ENCODE data around the gene ARF5. TPM values are rescaled to one million over a fixed set of nuclear protein-coding genes. Genes with fewer than 3 reads are reported as not detected.

ARF5 gene
- total RNA-seq, 2 donors from 2014 or later, result 107 to 165 TPM

DNA sequence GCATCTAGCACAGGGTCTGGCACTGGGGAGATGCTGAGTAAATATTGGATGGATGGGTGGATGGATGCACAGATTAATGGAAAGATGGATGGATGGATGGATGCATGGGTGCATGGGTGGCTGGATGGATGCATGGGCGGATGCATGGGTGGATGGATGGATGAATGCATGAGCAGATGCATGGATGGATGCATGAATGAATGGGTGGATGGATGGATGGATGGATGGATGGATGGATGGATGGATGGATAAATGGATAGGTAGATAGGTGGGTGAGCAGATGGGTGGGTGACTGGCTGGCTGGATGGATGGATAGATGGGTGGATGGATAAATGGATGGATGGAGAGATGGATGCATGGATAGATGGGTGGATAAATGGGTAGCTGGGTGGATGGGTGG lies 24.1 kb downstream of the ARF5 start:
- Histone ChIP-seq H3K4me3 (no peak overlapping the region), H3K4me1 (ENCODE audit: control insufficient read depth in 1 of 2, low read depth in 2 of 2) (no peaks in the 10 kb centered on the region), H3K27ac (no peak overlapping the region), H3K36me3 (no peaks in the 10 kb centered on the region), H3K27me3 (replicated peaks; ENCODE audit: insufficient read depth) (no peaks in the 10 kb centered on the region), H3K9me3 (peaks cover 5% of the 10 kb centered on the region)
- DNase-seq (ENCODE audit: low spot score) (no peak), ATAC-seq (ENCODE audit: insufficient number of reproducible peaks, low FRiP score, low read depth) (no peak)
- TF ChIP-seq, protein P1, sequence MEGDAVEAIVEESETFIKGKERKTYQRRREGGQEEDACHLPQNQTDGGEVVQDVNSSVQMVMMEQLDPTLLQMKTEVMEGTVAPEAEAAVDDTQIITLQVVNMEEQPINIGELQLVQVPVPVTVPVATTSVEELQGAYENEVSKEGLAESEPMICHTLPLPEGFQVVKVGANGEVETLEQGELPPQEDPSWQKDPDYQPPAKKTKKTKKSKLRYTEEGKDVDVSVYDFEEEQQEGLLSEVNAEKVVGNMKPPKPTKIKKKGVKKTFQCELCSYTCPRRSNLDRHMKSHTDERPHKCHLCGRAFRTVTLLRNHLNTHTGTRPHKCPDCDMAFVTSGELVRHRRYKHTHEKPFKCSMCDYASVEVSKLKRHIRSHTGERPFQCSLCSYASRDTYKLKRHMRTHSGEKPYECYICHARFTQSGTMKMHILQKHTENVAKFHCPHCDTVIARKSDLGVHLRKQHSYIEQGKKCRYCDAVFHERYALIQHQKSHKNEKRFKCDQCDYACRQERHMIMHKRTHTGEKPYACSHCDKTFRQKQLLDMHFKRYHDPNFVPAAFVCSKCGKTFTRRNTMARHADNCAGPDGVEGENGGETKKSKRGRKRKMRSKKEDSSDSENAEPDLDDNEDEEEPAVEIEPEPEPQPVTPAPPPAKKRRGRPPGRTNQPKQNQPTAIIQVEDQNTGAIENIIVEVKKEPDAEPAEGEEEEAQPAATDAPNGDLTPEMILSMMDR (IDR thresholded peaks at IDR 0.05), result no peak

DNA sequence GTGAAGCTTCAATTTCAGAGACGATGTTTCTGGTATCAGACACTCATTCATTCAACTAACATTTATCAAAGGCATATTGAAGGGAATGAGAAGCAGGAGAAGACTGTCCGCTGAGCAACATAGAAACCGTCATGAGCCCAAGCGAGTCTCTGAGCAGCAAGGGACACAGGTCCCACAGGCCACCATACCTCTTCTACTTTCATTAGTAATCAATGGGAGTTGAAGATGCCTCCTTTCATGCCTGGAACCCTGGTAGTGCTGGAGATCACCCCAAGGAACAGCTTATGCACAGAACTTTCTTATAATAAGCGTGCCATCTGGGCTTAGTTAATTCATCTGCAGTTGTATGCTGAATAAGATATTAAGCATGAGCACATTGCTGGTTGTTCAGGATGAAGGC lies 28.5 kb downstream of the ARF5 start:
- H3K9me3 ChIP-seq, result no peaks in the 10 kb centered on the region
- H3K27ac ChIP-seq, result no peak overlapping the region
- ATAC-seq (ENCODE audit: insufficient number of reproducible peaks, low FRiP score, low read depth) (no peak), DNase-seq (ENCODE audit: low spot score) (no peak)
- TF ChIP-seq, protein P1 (IDR thresholded peaks at IDR 0.05), result no peak
- no peaks in the 10 kb centered on the region for H3K27me3 ChIP-seq (replicated peaks; ENCODE audit: insufficient read depth)
- H3K36me3 ChIP-seq, result no peaks in the 10 kb centered on the region
- no peak overlapping the region for H3K4me3 ChIP-seq
- no peaks in the 10 kb centered on the region for H3K4me1 ChIP-seq (ENCODE audit: control insufficient read depth in 1 of 2, low read depth in 2 of 2)

DNA sequence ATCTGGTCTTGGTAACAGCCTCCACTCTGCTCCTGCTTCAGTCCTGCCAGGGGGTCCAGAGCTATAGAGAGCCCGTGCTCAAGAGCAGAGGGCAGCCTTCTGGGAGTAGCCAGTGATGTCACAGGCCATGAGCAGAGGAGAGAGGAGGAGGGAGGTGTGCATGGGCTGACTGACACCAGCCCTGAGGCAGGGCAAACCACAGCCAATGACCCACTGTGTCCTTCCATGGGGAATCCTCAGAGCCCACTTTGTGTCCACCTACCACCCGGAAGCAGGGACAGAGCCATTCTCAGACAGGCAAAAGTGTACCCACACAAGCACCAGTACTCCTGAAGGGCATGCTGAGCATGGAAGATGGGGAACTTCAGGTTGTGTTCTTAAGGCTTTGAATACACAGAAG lies 29.8 kb downstream of the ARF5 start, which contains the start of gene PAX4:
PAX4 (minus strand) TSS at position 101 of the 400 bp plus-strand sequence. CDS start 2,214 bp downstream, outside the sequence.
- no peak for DNase-seq (ENCODE audit: low spot score)
- Histone ChIP-seq H3K27me3 (replicated peaks; ENCODE audit: insufficient read depth) (no peaks in the 10 kb centered on the region), H3K4me1 (ENCODE audit: control insufficient read depth in 1 of 2, low read depth in 2 of 2) (no peaks in the 10 kb centered on the region), H3K9me3 (no peaks in the 10 kb centered on the region), H3K27ac (no peak within 1 kb of the TSS), H3K36me3 (no peaks in the 10 kb centered on the region), H3K4me3 (no peak within 1 kb of the TSS)
- TF ChIP-seq, protein P1 (IDR thresholded peaks at IDR 0.05), result no peak
- ATAC-seq (ENCODE audit: insufficient number of reproducible peaks, low FRiP score, low read depth), result no peak

DNA sequence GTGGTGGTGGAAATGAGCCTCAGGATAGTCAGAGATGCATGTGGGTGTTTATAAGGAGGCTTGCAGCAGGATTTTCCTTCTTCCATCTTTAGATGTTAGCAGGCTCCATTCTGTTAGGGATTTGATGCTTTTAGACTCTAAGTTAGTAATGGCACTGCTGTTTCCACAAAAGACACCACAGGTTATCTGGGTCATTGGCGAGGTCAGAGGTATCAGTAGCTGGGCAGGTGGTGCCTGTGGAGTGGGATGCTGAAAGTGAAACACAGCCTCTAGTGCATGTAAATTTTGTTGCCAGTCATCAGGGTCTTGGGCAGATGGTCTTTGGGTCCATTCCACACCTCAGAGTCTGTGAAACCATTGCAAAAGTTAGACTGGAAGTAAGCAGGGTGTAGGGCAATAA lies 30.6 kb downstream of the ARF5 start:
- H3K27me3 ChIP-seq (replicated peaks; ENCODE audit: insufficient read depth), result no peaks in the 10 kb centered on the region
- H3K4me3 ChIP-seq, result no peak overlapping the region
- H3K9me3 ChIP-seq, result no peaks in the 10 kb centered on the region
- TF ChIP-seq, protein P1 (IDR thresholded peaks at IDR 0.05), result no peak
- no peak for ATAC-seq (ENCODE audit: insufficient number of reproducible peaks, low FRiP score, low read depth)
- no peaks in the 10 kb centered on the region for H3K4me1 ChIP-seq (ENCODE audit: control insufficient read depth in 1 of 2, low read depth in 2 of 2)
- no peak for DNase-seq (ENCODE audit: low spot score)
- no peaks in the 10 kb centered on the region for H3K36me3 ChIP-seq
- no peak overlapping the region for H3K27ac ChIP-seq

DNA sequence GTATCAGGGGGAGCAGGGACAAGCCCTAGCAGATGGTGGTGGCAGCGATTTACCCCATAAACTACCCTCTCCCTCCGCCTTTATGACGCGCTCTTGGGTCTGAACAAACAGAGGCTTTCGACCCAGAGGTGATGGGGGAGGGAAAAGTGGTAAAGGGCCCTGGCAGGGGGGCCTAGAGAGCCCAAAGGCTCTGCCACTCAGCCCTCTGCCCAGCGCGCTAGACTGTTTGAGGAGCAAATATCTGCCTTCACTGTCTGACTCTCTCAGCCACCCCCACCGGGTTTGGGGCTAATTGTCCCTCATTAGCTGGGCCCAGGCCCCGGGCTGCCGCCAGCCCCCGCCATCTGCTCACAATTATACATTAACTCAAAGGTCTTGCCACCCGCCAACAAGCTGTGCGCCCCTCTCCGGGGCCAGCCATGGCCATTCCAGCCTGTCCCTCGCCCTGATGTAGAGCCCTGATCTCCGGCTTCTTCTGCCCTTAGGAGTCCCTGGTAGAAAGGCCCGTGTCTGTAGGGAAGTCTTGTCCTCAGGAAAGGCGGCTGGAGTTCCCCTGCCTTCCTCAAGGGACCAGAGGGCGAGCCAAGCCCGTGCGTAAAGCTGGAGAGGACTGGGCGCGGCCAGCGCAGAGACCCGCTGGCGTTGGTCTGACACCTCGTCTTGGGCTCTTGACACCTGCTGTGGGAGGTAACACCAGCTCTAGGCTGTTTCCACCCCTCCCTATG lies 31.6 kb downstream of the ARF5 start:
- DNase-seq (ENCODE audit: low spot score) (no peak), ATAC-seq (ENCODE audit: insufficient number of reproducible peaks, low FRiP score, low read depth) (no peak)
- Histone ChIP-seq H3K27me3 (replicated peaks; ENCODE audit: insufficient read depth) (no peaks in the 10 kb centered on the region), H3K4me3 (no peak overlapping the region), H3K9me3 (no peaks in the 10 kb centered on the region), H3K36me3 (no peaks in the 10 kb centered on the region), H3K27ac (no peak overlapping the region), H3K4me1 (ENCODE audit: control insufficient read depth in 1 of 2, low read depth in 2 of 2) (no peaks in the 10 kb centered on the region)
- TF ChIP-seq, protein P1 (IDR thresholded peaks at IDR 0.05), result no peak

All from thoracic aorta (tissue), 2 donors.